Measurements from ENCODE around the gene BHLHA15.

BHLHA15 gene

GRCh38 chr7:98254516-98254915 lies 43.3 kb downstream of the BHLHA15 start:
- Histone ChIP-seq H3K4me3 (ENCODE audit: insufficient read depth, low read length, poor library complexity, severe bottlenecking) (no peak overlapping the region), H3K79me2 (ENCODE audit: insufficient read depth, low read length) (peaks cover 8% of the 10 kb centered on the region), H3K27me3 (ENCODE audit: low read length) (no peaks in the 10 kb centered on the region), H3K9ac (ENCODE audit: low read length) (no peak overlapping the region), H3K36me3 (ENCODE audit: low read length) (no peaks in the 10 kb centered on the region), H4K20me1 (ENCODE audit: low read depth, low read length) (no peaks in the 10 kb centered on the region), H3K27ac (ENCODE audit: low read depth, low read length) (no peak overlapping the region), H3K9me3 (ENCODE audit: insufficient read depth, low read length) (no peaks in the 10 kb centered on the region), H3K4me2 (ENCODE audit: low read depth, low read length, poor library complexity, severe bottlenecking) (no peak overlapping the region), H3F3A (ENCODE audit: insufficient read depth) (peaks cover 10% of the 10 kb centered on the region), H3K9me2 (replicated peaks; ENCODE audit: insufficient read depth, low read length) (no peaks in the 10 kb centered on the region), H2AFZ (ENCODE audit: low read depth, low read length, severe bottlenecking) (no peak overlapping the region)
- TF ChIP-seq, protein P1, sequence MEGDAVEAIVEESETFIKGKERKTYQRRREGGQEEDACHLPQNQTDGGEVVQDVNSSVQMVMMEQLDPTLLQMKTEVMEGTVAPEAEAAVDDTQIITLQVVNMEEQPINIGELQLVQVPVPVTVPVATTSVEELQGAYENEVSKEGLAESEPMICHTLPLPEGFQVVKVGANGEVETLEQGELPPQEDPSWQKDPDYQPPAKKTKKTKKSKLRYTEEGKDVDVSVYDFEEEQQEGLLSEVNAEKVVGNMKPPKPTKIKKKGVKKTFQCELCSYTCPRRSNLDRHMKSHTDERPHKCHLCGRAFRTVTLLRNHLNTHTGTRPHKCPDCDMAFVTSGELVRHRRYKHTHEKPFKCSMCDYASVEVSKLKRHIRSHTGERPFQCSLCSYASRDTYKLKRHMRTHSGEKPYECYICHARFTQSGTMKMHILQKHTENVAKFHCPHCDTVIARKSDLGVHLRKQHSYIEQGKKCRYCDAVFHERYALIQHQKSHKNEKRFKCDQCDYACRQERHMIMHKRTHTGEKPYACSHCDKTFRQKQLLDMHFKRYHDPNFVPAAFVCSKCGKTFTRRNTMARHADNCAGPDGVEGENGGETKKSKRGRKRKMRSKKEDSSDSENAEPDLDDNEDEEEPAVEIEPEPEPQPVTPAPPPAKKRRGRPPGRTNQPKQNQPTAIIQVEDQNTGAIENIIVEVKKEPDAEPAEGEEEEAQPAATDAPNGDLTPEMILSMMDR (IDR thresholded peaks at IDR 0.05; ENCODE audit: insufficient read depth, low read length, poor library complexity, severe bottlenecking): no peak
- no peak for TF ChIP-seq EZH2phosphoT487 (conservative IDR thresholded peaks at IDR 0.05; ENCODE audit: low read length)

GRCh38 chr7:98254951-98255610 lies 43.8 kb downstream of the BHLHA15 start:
- Histone ChIP-seq H3K27me3 (ENCODE audit: low read length) (no peaks in the 10 kb centered on the region), H3K4me3 (ENCODE audit: insufficient read depth, low read length, poor library complexity, severe bottlenecking) (no peak overlapping the region), H3K9me3 (ENCODE audit: insufficient read depth, low read length) (no peaks in the 10 kb centered on the region), H3K27ac (ENCODE audit: low read depth, low read length) (no peak overlapping the region), H2AFZ (ENCODE audit: low read depth, low read length, severe bottlenecking) (no peak overlapping the region), H4K20me1 (ENCODE audit: low read depth, low read length) (no peaks in the 10 kb centered on the region), H3K9ac (ENCODE audit: low read length) (no peak overlapping the region), H3K36me3 (ENCODE audit: low read length) (no peaks in the 10 kb centered on the region), H3F3A (ENCODE audit: insufficient read depth) (peaks cover 10% of the 10 kb centered on the region), H3K4me2 (ENCODE audit: low read depth, low read length, poor library complexity, severe bottlenecking) (no peak overlapping the region), H3K79me2 (ENCODE audit: insufficient read depth, low read length) (peaks cover 8% of the 10 kb centered on the region), H3K9me2 (replicated peaks; ENCODE audit: insufficient read depth, low read length) (no peaks in the 10 kb centered on the region)
- TF ChIP-seq, protein P1 (IDR thresholded peaks at IDR 0.05; ENCODE audit: insufficient read depth, low read length, poor library complexity, severe bottlenecking): no peak
- TF ChIP-seq EZH2phosphoT487 (conservative IDR thresholded peaks at IDR 0.05; ENCODE audit: low read length): no peak

- Histone ChIP-seq H3K4me3 (ENCODE audit: insufficient read depth, low read length, poor library complexity, severe bottlenecking) (no peak overlapping the region), H3F3A (ENCODE audit: insufficient read depth) (peaks cover 1% of the 10 kb centered on the region; the same call in 1 of the 2 replicates), H3K36me3 (ENCODE audit: low read length) (no peaks in the 10 kb centered on the region), H2AFZ (ENCODE audit: low read depth, low read length, severe bottlenecking) (no peak overlapping the region), H3K9me2 (replicated peaks; ENCODE audit: insufficient read depth, low read length) (no peaks in the 10 kb centered on the region), H3K4me2 (ENCODE audit: low read depth, low read length, poor library complexity, severe bottlenecking) (no peak overlapping the region), H3K9me3 (ENCODE audit: insufficient read depth, low read length) (peaks cover 4% of the 10 kb centered on the region; the same call in 1 of the 2 replicates), H3K79me2 (ENCODE audit: insufficient read depth, low read length) (peaks cover 8% of the 10 kb centered on the region), H3K9ac (ENCODE audit: low read length) (no peak overlapping the region), H3K27me3 (ENCODE audit: low read length) (no peaks in the 10 kb centered on the region), H3K27ac (ENCODE audit: low read depth, low read length) (no peak overlapping the region), H4K20me1 (ENCODE audit: low read depth, low read length) (no peaks in the 10 kb centered on the region)
- TF ChIP-seq, protein P1 (IDR thresholded peaks at IDR 0.05; ENCODE audit: insufficient read depth, low read length, poor library complexity, severe bottlenecking): no peak
- TF ChIP-seq EZH2phosphoT487 (conservative IDR thresholded peaks at IDR 0.05; ENCODE audit: low read length): no peak
Observed at GRCh38 chr7:98256431-98256830, 45.2 kb downstream of the BHLHA15 start.
